ENCODE measurements around the gene SCYGR4.
"Not testable (repeated sequence)": the region's sequence is repeated elsewhere in the genome, so short reads cannot be mapped to it uniquely, and the experiment has no call there.

SCYGR4 gene

DNA sequence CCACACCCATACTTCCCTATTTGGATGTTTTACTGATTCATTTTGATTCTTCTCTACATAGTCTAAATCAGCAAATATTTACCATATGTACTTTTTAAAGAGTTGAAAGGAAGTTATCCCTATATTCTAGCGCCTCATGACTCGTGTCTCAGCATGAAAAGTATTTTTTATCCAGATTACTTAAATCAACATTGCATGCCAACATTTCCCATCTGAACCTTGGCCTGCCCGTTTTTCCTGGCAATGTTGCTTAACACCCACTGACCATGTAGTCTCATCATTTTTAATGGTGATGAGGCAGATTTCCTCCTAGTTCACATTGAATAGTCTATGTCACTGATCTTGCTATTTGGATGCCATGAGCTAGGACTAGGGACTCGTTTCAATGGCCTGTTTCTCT is 36.1 kb downstream of the SCYGR4 start:
- no peak overlapping the region for H3K27ac ChIP-seq
- TF ChIP-seq, protein P1, sequence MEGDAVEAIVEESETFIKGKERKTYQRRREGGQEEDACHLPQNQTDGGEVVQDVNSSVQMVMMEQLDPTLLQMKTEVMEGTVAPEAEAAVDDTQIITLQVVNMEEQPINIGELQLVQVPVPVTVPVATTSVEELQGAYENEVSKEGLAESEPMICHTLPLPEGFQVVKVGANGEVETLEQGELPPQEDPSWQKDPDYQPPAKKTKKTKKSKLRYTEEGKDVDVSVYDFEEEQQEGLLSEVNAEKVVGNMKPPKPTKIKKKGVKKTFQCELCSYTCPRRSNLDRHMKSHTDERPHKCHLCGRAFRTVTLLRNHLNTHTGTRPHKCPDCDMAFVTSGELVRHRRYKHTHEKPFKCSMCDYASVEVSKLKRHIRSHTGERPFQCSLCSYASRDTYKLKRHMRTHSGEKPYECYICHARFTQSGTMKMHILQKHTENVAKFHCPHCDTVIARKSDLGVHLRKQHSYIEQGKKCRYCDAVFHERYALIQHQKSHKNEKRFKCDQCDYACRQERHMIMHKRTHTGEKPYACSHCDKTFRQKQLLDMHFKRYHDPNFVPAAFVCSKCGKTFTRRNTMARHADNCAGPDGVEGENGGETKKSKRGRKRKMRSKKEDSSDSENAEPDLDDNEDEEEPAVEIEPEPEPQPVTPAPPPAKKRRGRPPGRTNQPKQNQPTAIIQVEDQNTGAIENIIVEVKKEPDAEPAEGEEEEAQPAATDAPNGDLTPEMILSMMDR (conservative IDR thresholded peaks at IDR 0.05) = no peak

DNA sequence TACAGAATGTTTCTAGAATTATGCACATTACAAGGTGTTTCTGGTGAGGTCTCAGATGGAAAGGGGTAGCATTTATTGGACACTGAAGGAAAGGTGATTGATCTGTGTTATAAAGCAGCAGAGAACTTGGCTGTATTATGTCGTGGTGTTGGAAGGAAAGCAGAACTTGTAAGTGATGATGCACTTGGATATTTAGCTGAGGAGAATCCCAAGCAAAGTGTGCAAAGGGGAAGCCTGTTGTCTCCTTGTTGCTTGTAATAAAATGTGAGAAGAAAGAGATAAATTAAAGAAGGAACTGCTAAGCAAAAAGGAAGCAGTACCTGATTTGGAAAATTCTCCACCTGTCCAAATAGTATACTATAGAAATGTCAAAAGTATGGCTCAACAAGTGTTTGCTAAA is 37.1 kb downstream of the SCYGR4 start:
- no peak overlapping the region for H3K27ac ChIP-seq
- TF ChIP-seq, protein P1 (conservative IDR thresholded peaks at IDR 0.05) = no peak

DNA sequence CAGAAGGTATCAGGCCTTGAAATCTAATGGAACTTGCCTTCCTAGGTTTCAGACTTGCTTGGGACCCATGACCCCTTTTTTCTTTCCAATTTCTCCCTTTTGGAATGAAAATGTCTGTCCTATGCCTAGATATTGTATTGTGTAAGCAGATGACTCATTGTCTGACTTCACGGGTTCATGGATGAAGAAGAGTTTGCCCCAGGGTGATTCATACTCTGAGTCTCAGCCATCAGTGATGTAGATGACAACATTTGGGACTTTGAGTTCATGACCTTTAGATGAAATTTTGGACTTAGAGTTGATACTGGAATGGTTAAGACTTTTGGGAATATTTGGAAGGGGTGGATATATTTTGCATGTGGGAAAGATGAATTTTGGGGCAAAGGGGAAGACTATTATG is 38.2 kb downstream of the SCYGR4 start:
- H3K27ac ChIP-seq = no peak overlapping the region
- TF ChIP-seq, protein P1 (conservative IDR thresholded peaks at IDR 0.05) = no peak

DNA sequence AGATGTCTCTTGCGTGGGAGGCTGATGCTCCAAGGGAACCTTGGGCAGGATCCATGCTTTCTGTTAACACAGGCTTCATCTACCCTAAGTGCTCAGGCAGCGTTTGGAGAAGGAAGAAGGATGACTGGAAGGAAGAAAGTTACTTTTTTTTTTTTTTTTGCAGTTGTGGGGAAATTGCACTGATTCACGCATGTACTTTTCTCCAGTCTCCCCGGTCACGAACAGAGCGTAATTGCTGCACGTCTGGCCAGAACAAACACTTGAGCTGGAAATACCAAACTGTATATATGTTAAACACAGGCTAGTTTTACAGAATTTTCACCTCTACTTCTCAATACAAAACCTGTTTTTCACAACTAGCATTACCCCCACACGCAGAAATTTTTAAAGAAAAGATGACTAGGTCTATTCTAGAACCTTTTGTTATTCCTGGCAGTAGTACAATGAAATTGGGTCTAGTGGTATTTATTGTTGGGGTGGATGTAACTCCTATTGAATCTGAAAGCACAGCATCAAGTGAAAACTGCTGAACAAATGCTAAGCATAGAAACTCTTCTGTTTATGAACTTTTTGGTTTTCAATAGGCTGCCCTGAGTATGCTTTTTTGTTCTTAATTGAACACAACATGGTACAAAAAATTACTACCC is 40.0 kb downstream of the SCYGR4 start:
- TF ChIP-seq, protein P1 (conservative IDR thresholded peaks at IDR 0.05) = no peak
- H3K27ac ChIP-seq = no peak overlapping the region

DNA sequence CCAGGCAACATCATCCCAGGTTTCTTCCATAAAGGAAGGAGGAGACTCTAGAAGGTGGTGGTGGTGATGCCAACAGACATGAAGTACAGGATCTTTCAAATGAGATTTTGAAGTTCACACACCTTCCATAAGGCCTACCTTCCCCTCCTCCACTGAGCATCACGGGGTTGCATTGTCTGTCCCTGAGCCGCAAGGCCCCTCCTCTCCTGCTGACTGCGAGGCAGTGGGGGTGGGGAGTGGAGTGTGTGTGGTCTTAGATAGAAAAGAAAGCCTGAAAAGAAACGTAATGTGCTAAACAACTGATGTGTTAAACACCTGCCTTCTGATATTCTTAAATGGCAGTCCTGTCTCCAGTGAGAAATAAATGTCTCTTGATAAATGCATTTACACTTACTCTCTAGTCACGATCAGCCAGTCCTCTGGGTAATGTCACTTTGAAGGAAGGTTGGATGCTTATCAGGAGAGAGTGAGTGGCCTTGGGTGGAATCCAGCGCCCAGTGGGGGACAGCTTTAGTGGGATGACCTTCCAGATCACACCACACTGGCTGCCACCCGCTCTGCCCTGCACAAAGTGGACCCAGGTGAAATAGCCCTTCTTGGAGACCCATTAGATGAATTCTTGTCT is 43.8 kb downstream of the SCYGR4 start:
- TF ChIP-seq, protein P1 (conservative IDR thresholded peaks at IDR 0.05) = no peak

DNA sequence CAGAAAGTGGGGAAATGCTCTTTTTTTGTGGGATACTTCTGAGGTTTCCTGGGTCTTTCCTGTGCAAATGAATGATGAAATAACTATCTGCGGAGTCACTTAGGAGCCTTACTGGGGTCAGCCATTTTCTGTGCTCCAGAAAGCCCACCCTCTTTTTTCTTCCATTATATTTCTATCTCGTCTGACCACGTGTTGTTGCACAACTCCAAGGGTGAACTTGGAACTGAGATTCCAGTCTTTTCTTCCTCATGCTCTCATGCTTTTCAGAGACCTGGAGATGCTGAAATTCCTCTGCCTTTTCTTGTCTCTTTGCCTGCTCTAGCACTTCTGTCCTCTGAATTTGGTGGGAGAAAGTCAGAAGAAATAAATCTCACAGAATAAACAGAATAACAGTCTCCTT is 44.5 kb downstream of the SCYGR4 start:
- TF ChIP-seq, protein P1 (conservative IDR thresholded peaks at IDR 0.05) = no peak
- H3K27ac ChIP-seq = no peak overlapping the region

More for the DNA sequence above, 43.8 kb downstream of the SCYGR4 start:
- H3K27ac ChIP-seq = no peak overlapping the region

DNA sequence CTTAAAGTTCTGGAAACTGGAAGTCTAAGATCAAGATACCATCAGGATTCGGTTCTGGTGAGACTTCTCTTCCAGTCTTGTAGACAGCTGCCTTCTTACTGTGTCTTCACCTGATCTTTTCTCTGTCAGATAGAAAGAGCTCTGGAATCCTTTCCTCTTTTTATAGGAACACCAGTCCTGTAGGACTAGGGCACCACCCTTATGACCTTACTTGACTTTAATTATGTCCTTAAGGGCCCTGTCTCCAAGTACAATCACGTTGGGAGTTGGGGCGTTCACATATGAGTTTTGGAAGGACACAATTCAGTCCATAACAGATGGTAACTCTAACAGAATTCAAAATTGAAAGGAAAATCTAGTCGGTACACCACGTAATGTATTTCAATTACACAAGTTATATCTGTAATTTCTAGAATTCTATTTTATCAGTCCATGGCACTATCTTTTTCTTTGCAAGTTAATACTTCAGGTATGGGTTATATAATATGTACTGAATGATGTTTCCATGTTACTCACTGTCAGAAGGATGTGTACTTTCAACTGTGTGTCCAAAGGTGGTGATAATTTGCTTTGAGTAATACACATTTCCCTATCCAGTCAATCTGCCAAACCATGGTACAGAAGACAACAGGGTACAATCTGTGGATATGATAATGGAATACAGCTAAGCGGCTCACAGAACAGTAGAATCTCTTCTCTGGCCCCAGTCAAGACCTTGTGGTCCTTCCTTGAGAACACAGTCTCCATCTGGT is 48.1 kb downstream of the SCYGR4 start:
- TF ChIP-seq, protein P1 (conservative IDR thresholded peaks at IDR 0.05) = no peak

DNA sequence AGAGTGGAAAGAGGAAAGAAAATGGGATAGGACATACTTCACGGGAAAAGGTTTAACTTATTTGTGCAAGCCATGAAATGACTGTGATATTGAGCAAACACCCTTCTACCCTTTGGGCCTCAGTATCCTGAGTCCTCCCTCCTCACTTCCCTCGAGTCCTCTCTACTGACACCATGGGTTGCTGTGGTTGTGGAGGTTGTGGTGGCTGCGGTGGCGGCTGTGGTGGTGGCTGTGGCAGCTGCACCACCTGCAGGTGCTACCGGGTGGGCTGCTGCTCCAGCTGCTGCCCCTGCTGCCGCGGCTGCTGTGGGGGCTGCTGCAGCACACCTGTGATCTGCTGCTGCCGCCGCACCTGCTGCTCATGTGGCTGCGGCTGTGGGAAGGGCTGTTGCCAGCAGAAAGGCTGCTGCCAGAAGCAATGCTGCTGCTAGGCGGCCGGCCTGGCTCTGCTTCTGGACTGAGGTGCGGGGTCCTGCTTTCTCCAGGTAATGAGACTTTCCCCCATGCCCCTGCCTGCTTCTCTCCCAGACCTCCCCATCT is 49.4 kb downstream of the SCYGR4 start, which contains the start of gene SCYGR5:
Gene SCYGR5 (plus strand): TSS at position 174 of the 540 bp plus-strand sequence. CDS start 0 bp downstream, at position 174.
- H3K27ac ChIP-seq = not testable (repeated sequence)

More for the DNA sequence above, 48.1 kb downstream of the SCYGR4 start:
- H3K27ac ChIP-seq = no peak overlapping the region

Data from VCaP (cell line).